Neutrophil (primary cell): ENCODE results near the gene MID1IP1.

Experiments used
- H3K27ac ChIP-seq: fragments of 200-600 bp; sonication (generic); 2 replicates; pipeline ENCODE4 v1.5.1; 2016; ENCODE audit warnings: mild to moderate bottlenecking, moderate library complexity
- H3K27me3 ChIP-seq: fragments of 200-600 bp; sonication (generic); 2 replicates; pipeline ENCODE4 v1.6.0; 2016; ENCODE audit warnings: mild to moderate bottlenecking
- H3K36me3 ChIP-seq: fragments of 200-600 bp; sonication (generic); 2 replicates; pipeline ENCODE4 v1.5.1; 2017
- H3K4me1 ChIP-seq, 2 experiments: fragments of 200-600 bp in 1 of 2; sonication (generic) in 1 of 2; 1 replicate in 1 of 2; 2 replicates in 1 of 2; pipeline versions ENCODE4 v1.5.1 to v1.6.1; 2013 to 2016; ENCODE audit warnings: low read depth in 1 of 2, low read length in 1 of 2, mild to moderate bottlenecking in 1 of 2, moderate library complexity in 1 of 2; ENCODE audit not compliant: control insufficient read depth in 1 of 2, insufficient read depth in 1 of 2
- H3K4me3 ChIP-seq, 2 experiments: fragments of 200-600 bp in 1 of 2; sonication (generic) in 1 of 2; 1 replicate in 1 of 2; 2 replicates in 1 of 2; pipeline ENCODE4 v1.5.1; 2013 to 2016; ENCODE audit warnings: low read depth in 1 of 2, low read length in 1 of 2, mild to moderate bottlenecking in 1 of 2, moderate library complexity in 1 of 2
- H3K9me3 ChIP-seq: fragments of 200-600 bp; sonication (generic); 2 replicates; pipeline ENCODE4 v1.5.1; 2016
- TF ChIP-seq, protein P1 (sequence below): fragments of 200-600 bp; sonication (generic); IDR thresholded peaks from 2 replicates; pipeline ENCODE4 v1.5.1; 2016; ENCODE audit warnings: antibody characterized with exemption

Gene MID1IP1, protein sequence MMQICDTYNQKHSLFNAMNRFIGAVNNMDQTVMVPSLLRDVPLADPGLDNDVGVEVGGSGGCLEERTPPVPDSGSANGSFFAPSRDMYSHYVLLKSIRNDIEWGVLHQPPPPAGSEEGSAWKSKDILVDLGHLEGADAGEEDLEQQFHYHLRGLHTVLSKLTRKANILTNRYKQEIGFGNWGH

DNA sequence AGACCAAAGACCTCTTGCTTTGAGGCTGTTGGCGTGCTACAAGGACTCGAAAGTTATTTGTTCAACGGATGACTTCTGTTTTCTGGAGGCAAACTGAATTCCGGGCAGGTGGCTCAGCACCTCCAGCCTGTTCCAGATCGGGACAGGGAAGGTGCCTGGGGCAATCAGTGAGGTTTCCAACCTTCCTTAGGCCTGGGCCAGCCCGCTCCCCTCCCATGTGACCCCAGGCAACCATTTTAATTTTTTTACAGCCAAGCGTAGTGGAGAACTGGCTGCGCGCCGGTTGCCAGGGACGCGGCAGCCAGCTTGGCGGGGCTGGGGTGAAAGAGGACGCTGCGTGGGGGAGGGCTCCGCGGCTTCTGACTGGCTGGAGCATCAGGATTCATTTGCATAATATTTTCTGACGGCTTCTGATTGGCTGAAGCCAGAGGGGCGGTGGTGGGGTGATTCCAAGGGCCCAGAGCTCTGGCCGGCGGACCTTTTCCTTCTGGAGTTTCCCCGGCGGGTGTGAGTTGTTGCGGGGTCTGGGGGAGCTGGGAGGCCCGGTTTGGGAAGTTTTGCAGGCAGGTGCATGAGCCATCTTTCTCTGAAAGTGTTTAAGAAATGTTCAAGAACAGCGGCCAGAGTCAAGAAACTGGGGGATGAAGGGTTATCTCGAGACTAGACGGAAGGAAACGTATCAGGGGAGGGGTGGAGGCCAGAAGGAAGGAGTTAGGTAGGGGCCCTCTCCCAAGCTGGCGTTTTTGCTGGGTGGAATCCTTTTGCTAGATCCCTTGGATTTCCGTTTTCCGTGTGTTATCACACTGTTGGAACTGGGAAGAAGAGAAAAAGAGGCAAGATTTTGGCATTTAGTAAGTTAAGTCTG, at the start of gene MID1IP1:
Gene MID1IP1, plus strand, starts transcription at position 479 of the 865 bp plus-strand sequence. CDS start 3,488 bp downstream, outside the sequence.
- no peaks in the 10 kb centered on the region for H3K9me3 ChIP-seq
- H3K36me3 ChIP-seq: peaks cover 6% of the 10 kb centered on the region
- H3K27ac ChIP-seq: peak within 1 kb of the TSS; percentile 78
- peak within 1 kb of the TSS; percentile 59 to 63 for H3K4me3 ChIP-seq
- H3K4me1 ChIP-seq: peaks cover 19 to 25% of the 10 kb centered on the region in 2 experiments
- TF ChIP-seq, protein P1, sequence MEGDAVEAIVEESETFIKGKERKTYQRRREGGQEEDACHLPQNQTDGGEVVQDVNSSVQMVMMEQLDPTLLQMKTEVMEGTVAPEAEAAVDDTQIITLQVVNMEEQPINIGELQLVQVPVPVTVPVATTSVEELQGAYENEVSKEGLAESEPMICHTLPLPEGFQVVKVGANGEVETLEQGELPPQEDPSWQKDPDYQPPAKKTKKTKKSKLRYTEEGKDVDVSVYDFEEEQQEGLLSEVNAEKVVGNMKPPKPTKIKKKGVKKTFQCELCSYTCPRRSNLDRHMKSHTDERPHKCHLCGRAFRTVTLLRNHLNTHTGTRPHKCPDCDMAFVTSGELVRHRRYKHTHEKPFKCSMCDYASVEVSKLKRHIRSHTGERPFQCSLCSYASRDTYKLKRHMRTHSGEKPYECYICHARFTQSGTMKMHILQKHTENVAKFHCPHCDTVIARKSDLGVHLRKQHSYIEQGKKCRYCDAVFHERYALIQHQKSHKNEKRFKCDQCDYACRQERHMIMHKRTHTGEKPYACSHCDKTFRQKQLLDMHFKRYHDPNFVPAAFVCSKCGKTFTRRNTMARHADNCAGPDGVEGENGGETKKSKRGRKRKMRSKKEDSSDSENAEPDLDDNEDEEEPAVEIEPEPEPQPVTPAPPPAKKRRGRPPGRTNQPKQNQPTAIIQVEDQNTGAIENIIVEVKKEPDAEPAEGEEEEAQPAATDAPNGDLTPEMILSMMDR: no peak
- no peaks in the 10 kb centered on the region for H3K27me3 ChIP-seq

GRCh38 chrX:38754102-38754790, 47.0 kb upstream of the MID1IP1 start:
- H3K9me3 ChIP-seq: no peaks in the 10 kb centered on the region
- no peaks in the 10 kb centered on the region for H3K27me3 ChIP-seq
- TF ChIP-seq, protein P1: peak; percentile 62
- H3K4me1 ChIP-seq: no peaks in the 10 kb centered on the region
- H3K36me3 ChIP-seq: no peaks in the 10 kb centered on the region
- no peak overlapping the region for H3K4me3 ChIP-seq
- H3K27ac ChIP-seq: no peak overlapping the region

DNA sequence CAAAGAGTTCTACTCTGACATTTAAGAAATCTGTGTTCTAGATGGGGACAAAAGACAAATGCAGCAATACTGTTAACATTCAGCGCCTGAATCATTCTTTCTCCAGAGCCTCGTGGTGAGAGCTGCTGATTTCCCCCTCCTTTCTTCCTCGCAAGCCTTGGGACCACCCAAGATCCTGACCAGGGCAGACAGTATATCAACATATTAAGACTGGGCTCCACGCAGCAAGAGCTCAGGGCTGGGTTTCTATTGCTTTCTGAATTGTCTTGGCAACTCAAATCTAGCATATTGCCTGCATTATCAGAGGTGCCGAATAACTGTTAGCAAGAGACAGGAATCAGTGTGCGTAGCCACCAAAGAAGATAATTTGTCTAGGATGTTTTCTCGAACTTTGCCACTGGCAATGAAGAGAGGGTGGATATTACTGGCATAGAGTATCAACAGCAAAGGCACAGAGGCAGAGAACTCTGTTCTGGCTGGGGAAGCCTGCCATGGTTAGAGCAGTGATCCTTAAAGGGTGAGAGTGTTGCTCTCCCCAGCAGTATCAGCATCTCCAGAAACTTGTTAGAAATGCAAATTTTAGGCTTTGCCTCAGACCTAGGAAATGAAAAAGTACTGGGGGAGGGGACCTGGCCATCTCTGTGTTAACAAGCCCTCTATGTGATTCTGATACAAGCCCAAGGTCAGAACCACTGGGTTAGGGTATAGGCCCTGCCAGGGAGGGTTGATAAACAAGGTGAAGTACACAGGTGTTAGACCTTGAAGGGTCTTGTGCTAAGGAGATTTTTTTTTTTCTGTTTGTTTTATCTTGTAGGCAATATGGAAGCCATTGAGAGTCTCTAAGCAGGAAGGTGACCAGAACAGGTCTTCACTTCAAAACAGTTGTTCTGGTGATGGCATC, 46.2 kb upstream of the MID1IP1 start:
- TF ChIP-seq, protein P1: no peak
- Histone ChIP-seq H3K27me3 (no peaks in the 10 kb centered on the region), H3K4me3 (no peak overlapping the region), H3K9me3 (no peaks in the 10 kb centered on the region), H3K36me3 (no peaks in the 10 kb centered on the region), H3K4me1 (no peaks in the 10 kb centered on the region), H3K27ac (no peak overlapping the region)

DNA sequence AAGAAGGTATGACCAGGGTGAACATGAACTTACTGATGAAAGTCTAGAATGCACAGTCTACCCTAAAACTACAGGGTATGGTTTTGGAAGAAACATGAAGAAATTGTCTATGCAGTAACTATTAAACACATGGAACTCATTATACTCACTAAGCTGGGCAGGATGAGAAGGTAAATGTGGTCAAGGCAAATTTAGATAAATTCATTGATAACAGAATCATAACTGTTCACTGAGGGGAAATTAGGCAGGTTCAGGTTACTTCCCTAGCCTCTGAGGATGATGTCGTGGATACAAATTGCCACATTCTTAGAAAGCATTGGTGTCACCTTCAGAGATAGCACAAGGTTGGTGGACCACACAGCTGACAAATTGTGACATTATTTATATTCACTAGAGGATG, 40.4 kb upstream of the MID1IP1 start:
- TF ChIP-seq, protein P1: no peak
- Histone ChIP-seq H3K27me3 (no peaks in the 10 kb centered on the region), H3K4me3 (no peak overlapping the region), H3K9me3 (no peaks in the 10 kb centered on the region), H3K36me3 (no peaks in the 10 kb centered on the region), H3K27ac (no peak overlapping the region), H3K4me1 (no peaks in the 10 kb centered on the region)

DNA sequence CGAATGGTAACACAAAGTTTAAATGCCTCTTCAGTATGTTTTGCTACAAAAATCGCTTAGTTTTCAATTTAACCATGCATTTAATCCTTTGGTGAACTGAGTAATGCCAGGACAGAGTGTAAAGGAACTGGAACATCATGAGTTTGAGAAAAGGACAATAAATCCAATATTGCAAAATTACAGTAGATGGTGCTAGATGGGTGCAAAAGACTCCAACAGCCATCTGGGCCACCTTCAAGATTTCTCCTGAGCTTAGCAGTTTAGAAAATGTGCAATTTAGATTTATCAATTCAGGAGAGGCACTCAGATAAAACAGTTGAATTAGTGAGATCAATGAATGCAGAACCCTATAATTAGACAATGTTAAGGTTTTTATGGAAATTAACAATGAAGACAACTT, 33.2 kb upstream of the MID1IP1 start:
- Histone ChIP-seq H3K27ac (no peak overlapping the region), H3K4me1 (no peaks in the 10 kb centered on the region), H3K9me3 (no peaks in the 10 kb centered on the region), H3K4me3 (no peak overlapping the region), H3K27me3 (no peaks in the 10 kb centered on the region), H3K36me3 (no peaks in the 10 kb centered on the region)
- TF ChIP-seq, protein P1: no peak
